ENCODE measurements around the gene PRKN.

The PRKN gene

GRCh38 chr6:161694995-161695394 is 1032.6 kb downstream of the PRKN start:
- H3K27me3 ChIP-seq (ENCODE audit: control insufficient read depth in 1 of 2, insufficient read depth in 2 of 2, low read length in 2 of 2): no peaks in the 10 kb centered on the region
- no peak overlapping the region for H3K9ac ChIP-seq (ENCODE audit: low read depth in 1 of 2, low read length in 2 of 2)
- H3K36me3 ChIP-seq (ENCODE audit: control insufficient read depth in 1 of 2, insufficient read depth in 2 of 2, low read length in 2 of 2): no peaks in the 10 kb centered on the region
- no peak overlapping the region for H3K27ac ChIP-seq (ENCODE audit: low read depth, low read length)
- H3K9me3 ChIP-seq (ENCODE audit: control insufficient read depth in 1 of 2, low read length in 2 of 2): no peaks in the 10 kb centered on the region
- no peaks in the 10 kb centered on the region for H3K4me1 ChIP-seq (ENCODE audit: control insufficient read depth in 1 of 2, insufficient read depth in 2 of 2, low read length in 2 of 2)
- no peak overlapping the region for H3K4me3 ChIP-seq (ENCODE audit: low read depth in 1 of 2, low read length in 2 of 2)

GRCh38 chr6:161686655-161687054 is 1040.9 kb downstream of the PRKN start:
- Histone ChIP-seq H3K27ac (ENCODE audit: low read depth, low read length) (no peak overlapping the region), H3K4me3 (ENCODE audit: low read depth in 1 of 2, low read length in 2 of 2) (no peak overlapping the region), H3K4me1 (ENCODE audit: control insufficient read depth in 1 of 2, insufficient read depth in 2 of 2, low read length in 2 of 2) (no peaks in the 10 kb centered on the region), H3K9me3 (ENCODE audit: control insufficient read depth in 1 of 2, low read length in 2 of 2) (no peaks in the 10 kb centered on the region), H3K9ac (ENCODE audit: low read depth in 1 of 2, low read length in 2 of 2) (no peak overlapping the region), H3K36me3 (ENCODE audit: control insufficient read depth in 1 of 2, insufficient read depth in 2 of 2, low read length in 2 of 2) (no peaks in the 10 kb centered on the region), H3K27me3 (ENCODE audit: control insufficient read depth in 1 of 2, insufficient read depth in 2 of 2, low read length in 2 of 2) (no peaks in the 10 kb centered on the region)

- Histone ChIP-seq H3K27me3 (ENCODE audit: control insufficient read depth in 1 of 2, insufficient read depth in 2 of 2, low read length in 2 of 2) (no peaks in the 10 kb centered on the region), H3K27ac (ENCODE audit: low read depth, low read length) (no peak overlapping the region), H3K36me3 (ENCODE audit: control insufficient read depth in 1 of 2, insufficient read depth in 2 of 2, low read length in 2 of 2) (no peaks in the 10 kb centered on the region), H3K9me3 (ENCODE audit: control insufficient read depth in 1 of 2, low read length in 2 of 2) (no peaks in the 10 kb centered on the region), H3K9ac (ENCODE audit: low read depth in 1 of 2, low read length in 2 of 2) (no peak overlapping the region), H3K4me3 (ENCODE audit: low read depth in 1 of 2, low read length in 2 of 2) (no peak overlapping the region), H3K4me1 (ENCODE audit: control insufficient read depth in 1 of 2, insufficient read depth in 2 of 2, low read length in 2 of 2) (no peaks in the 10 kb centered on the region)
These were observed 1042.7 kb downstream of the PRKN start for GRCh38 chr6:161684731-161685475.

- no peaks in the 10 kb centered on the region for H3K9me3 ChIP-seq (ENCODE audit: control insufficient read depth in 1 of 2, low read length in 2 of 2)
- H3K4me3 ChIP-seq (ENCODE audit: low read depth in 1 of 2, low read length in 2 of 2): no peak overlapping the region
- no peak overlapping the region for H3K9ac ChIP-seq (ENCODE audit: low read depth in 1 of 2, low read length in 2 of 2)
- H3K4me1 ChIP-seq (ENCODE audit: control insufficient read depth in 1 of 2, insufficient read depth in 2 of 2, low read length in 2 of 2): no peaks in the 10 kb centered on the region
- H3K36me3 ChIP-seq (ENCODE audit: control insufficient read depth in 1 of 2, insufficient read depth in 2 of 2, low read length in 2 of 2): no peaks in the 10 kb centered on the region
- H3K27ac ChIP-seq (ENCODE audit: low read depth, low read length): no peak overlapping the region
- H3K27me3 ChIP-seq (ENCODE audit: control insufficient read depth in 1 of 2, insufficient read depth in 2 of 2, low read length in 2 of 2): no peaks in the 10 kb centered on the region
These were observed 1044.2 kb downstream of the PRKN start for GRCh38 chr6:161683400-161683799.

- no peaks in the 10 kb centered on the region for H3K36me3 ChIP-seq (ENCODE audit: control insufficient read depth in 1 of 2, insufficient read depth in 2 of 2, low read length in 2 of 2)
- H3K4me3 ChIP-seq (ENCODE audit: low read depth in 1 of 2, low read length in 2 of 2): no peak overlapping the region
- no peak overlapping the region for H3K27ac ChIP-seq (ENCODE audit: low read depth, low read length)
- H3K9me3 ChIP-seq (ENCODE audit: control insufficient read depth in 1 of 2, low read length in 2 of 2): no peaks in the 10 kb centered on the region
- no peaks in the 10 kb centered on the region for H3K4me1 ChIP-seq (ENCODE audit: control insufficient read depth in 1 of 2, insufficient read depth in 2 of 2, low read length in 2 of 2)
- no peaks in the 10 kb centered on the region for H3K27me3 ChIP-seq (ENCODE audit: control insufficient read depth in 1 of 2, insufficient read depth in 2 of 2, low read length in 2 of 2)
- no peak overlapping the region for H3K9ac ChIP-seq (ENCODE audit: low read depth in 1 of 2, low read length in 2 of 2)
These were observed 1044.6 kb downstream of the PRKN start for GRCh38 chr6:161682982-161683381.

GRCh38 chr6:161679980-161680538 is 1047.5 kb downstream of the PRKN start:
- Histone ChIP-seq H3K9me3 (ENCODE audit: control insufficient read depth in 1 of 2, low read length in 2 of 2) (no peaks in the 10 kb centered on the region), H3K27me3 (ENCODE audit: control insufficient read depth in 1 of 2, insufficient read depth in 2 of 2, low read length in 2 of 2) (no peaks in the 10 kb centered on the region), H3K4me3 (ENCODE audit: low read depth in 1 of 2, low read length in 2 of 2) (no peak overlapping the region), H3K4me1 (ENCODE audit: control insufficient read depth in 1 of 2, insufficient read depth in 2 of 2, low read length in 2 of 2) (no peaks in the 10 kb centered on the region), H3K36me3 (ENCODE audit: control insufficient read depth in 1 of 2, insufficient read depth in 2 of 2, low read length in 2 of 2) (no peaks in the 10 kb centered on the region), H3K27ac (ENCODE audit: low read depth, low read length) (no peak overlapping the region), H3K9ac (ENCODE audit: low read depth in 1 of 2, low read length in 2 of 2) (no peak overlapping the region)

GRCh38 chr6:161677188-161677587 is 1050.4 kb downstream of the PRKN start:
- H3K9ac ChIP-seq (ENCODE audit: low read depth in 1 of 2, low read length in 2 of 2): no peak overlapping the region
- no peaks in the 10 kb centered on the region for H3K4me1 ChIP-seq (ENCODE audit: control insufficient read depth in 1 of 2, insufficient read depth in 2 of 2, low read length in 2 of 2)
- H3K27ac ChIP-seq (ENCODE audit: low read depth, low read length): no peak overlapping the region
- no peaks in the 10 kb centered on the region for H3K36me3 ChIP-seq (ENCODE audit: control insufficient read depth in 1 of 2, insufficient read depth in 2 of 2, low read length in 2 of 2)
- no peaks in the 10 kb centered on the region for H3K27me3 ChIP-seq (ENCODE audit: control insufficient read depth in 1 of 2, insufficient read depth in 2 of 2, low read length in 2 of 2)
- H3K9me3 ChIP-seq (ENCODE audit: control insufficient read depth in 1 of 2, low read length in 2 of 2): no peaks in the 10 kb centered on the region
- no peak overlapping the region for H3K4me3 ChIP-seq (ENCODE audit: low read depth in 1 of 2, low read length in 2 of 2)

- no peak overlapping the region for H3K4me3 ChIP-seq (ENCODE audit: low read depth in 1 of 2, low read length in 2 of 2)
- no peaks in the 10 kb centered on the region for H3K9me3 ChIP-seq (ENCODE audit: control insufficient read depth in 1 of 2, low read length in 2 of 2)
- no peaks in the 10 kb centered on the region for H3K36me3 ChIP-seq (ENCODE audit: control insufficient read depth in 1 of 2, insufficient read depth in 2 of 2, low read length in 2 of 2)
- no peak overlapping the region for H3K9ac ChIP-seq (ENCODE audit: low read depth in 1 of 2, low read length in 2 of 2)
- no peaks in the 10 kb centered on the region for H3K4me1 ChIP-seq (ENCODE audit: control insufficient read depth in 1 of 2, insufficient read depth in 2 of 2, low read length in 2 of 2)
- no peaks in the 10 kb centered on the region for H3K27me3 ChIP-seq (ENCODE audit: control insufficient read depth in 1 of 2, insufficient read depth in 2 of 2, low read length in 2 of 2)
- no peak overlapping the region for H3K27ac ChIP-seq (ENCODE audit: low read depth, low read length)
These were observed 1051.0 kb downstream of the PRKN start for GRCh38 chr6:161676586-161676985.

- no peak overlapping the region for H3K4me3 ChIP-seq (ENCODE audit: low read depth in 1 of 2, low read length in 2 of 2)
- H3K9ac ChIP-seq (ENCODE audit: low read depth in 1 of 2, low read length in 2 of 2): no peak overlapping the region
- no peaks in the 10 kb centered on the region for H3K36me3 ChIP-seq (ENCODE audit: control insufficient read depth in 1 of 2, insufficient read depth in 2 of 2, low read length in 2 of 2)
- H3K27me3 ChIP-seq (ENCODE audit: control insufficient read depth in 1 of 2, insufficient read depth in 2 of 2, low read length in 2 of 2): no peaks in the 10 kb centered on the region
- H3K4me1 ChIP-seq (ENCODE audit: control insufficient read depth in 1 of 2, insufficient read depth in 2 of 2, low read length in 2 of 2): no peaks in the 10 kb centered on the region
- H3K27ac ChIP-seq (ENCODE audit: low read depth, low read length): no peak overlapping the region
- H3K9me3 ChIP-seq (ENCODE audit: control insufficient read depth in 1 of 2, low read length in 2 of 2): no peaks in the 10 kb centered on the region
These were observed 1052.5 kb downstream of the PRKN start for GRCh38 chr6:161674930-161675682.

GRCh38 chr6:161673026-161673425 is 1054.5 kb downstream of the PRKN start:
- Histone ChIP-seq H3K27me3 (ENCODE audit: control insufficient read depth in 1 of 2, insufficient read depth in 2 of 2, low read length in 2 of 2) (no peaks in the 10 kb centered on the region), H3K36me3 (ENCODE audit: control insufficient read depth in 1 of 2, insufficient read depth in 2 of 2, low read length in 2 of 2) (no peaks in the 10 kb centered on the region), H3K27ac (ENCODE audit: low read depth, low read length) (no peak overlapping the region), H3K9me3 (ENCODE audit: control insufficient read depth in 1 of 2, low read length in 2 of 2) (no peaks in the 10 kb centered on the region), H3K4me3 (ENCODE audit: low read depth in 1 of 2, low read length in 2 of 2) (no peak overlapping the region), H3K9ac (ENCODE audit: low read depth in 1 of 2, low read length in 2 of 2) (no peak overlapping the region), H3K4me1 (ENCODE audit: control insufficient read depth in 1 of 2, insufficient read depth in 2 of 2, low read length in 2 of 2) (no peaks in the 10 kb centered on the region)
